Measurements from ENCODE around the gene EBF3.
A peak's percentile ranks its signal among the peaks of the same experiment; 100 is the strongest.

EBF3 gene

GRCh38 chr10:129845111-129845753 is 118.8 kb downstream of the EBF3 start:
- H3K9ac ChIP-seq (ENCODE audit: low read length) = no peak overlapping the region
- H3K36me3 ChIP-seq (ENCODE audit: control insufficient read depth in 1 of 2, insufficient read depth in 2 of 2, low read depth in 1 of 2, low read length in 2 of 2) = peaks cover 2 to 99% of the 10 kb centered on the region in 2 experiments
- H2BK12ac ChIP-seq (ENCODE audit: low read length in 2 of 2) = no peak overlapping the region
- no peak overlapping the region for H2AK5ac ChIP-seq (ENCODE audit: low read length, severe bottlenecking)
- H3K27me3 ChIP-seq (ENCODE audit: control insufficient read depth in 1 of 2, insufficient read depth in 1 of 2, low read length in 2 of 2) = no peaks in the 10 kb centered on the region
- no peak overlapping the region for H3K4me2 ChIP-seq (ENCODE audit: low read length, poor library complexity, severe bottlenecking)
- H2BK120ac ChIP-seq (ENCODE audit: low read depth, low read length) = no peak overlapping the region
- no peaks in the 10 kb centered on the region for H3K79me1 ChIP-seq (replicated peaks; ENCODE audit: low read length, poor library complexity, severe bottlenecking)
- no peak overlapping the region for H3K23ac ChIP-seq (ENCODE audit: low read length in 2 of 2)
- no peak overlapping the region for H2AFZ ChIP-seq (ENCODE audit: low read depth, low read length)
- H3K18ac ChIP-seq (ENCODE audit: low read depth in 1 of 2, low read length in 2 of 2) = no peak overlapping the region
- H3K4me3 ChIP-seq (ENCODE audit: insufficient read depth in 1 of 2, low read depth in 1 of 2, low read length in 2 of 2) = no peak overlapping the region
- no peak overlapping the region for H4K8ac ChIP-seq (ENCODE audit: low read length)
- DNase-seq = no peak
- no peak overlapping the region for H3K4ac ChIP-seq (ENCODE audit: low read depth in 1 of 2, low read length in 2 of 2)
- no peak overlapping the region for H3K27ac ChIP-seq (ENCODE audit: low read length, poor library complexity, severe bottlenecking)
- H3K4me1 ChIP-seq (ENCODE audit: control insufficient read depth, insufficient read depth, low read depth, low read length) = no peaks in the 10 kb centered on the region
- 84% methylated on average over 10 of the region's 12 CpGs for WGBS
- no peaks in the 10 kb centered on the region for H3K9me3 ChIP-seq (ENCODE audit: control insufficient read depth, low read length)
- no peak overlapping the region for H3K14ac ChIP-seq (ENCODE audit: low read length in 2 of 2)
- H2BK15ac ChIP-seq (ENCODE audit: low read depth, poor library complexity, severe bottlenecking) = no peak overlapping the region
- no peak overlapping the region for H4K91ac ChIP-seq (ENCODE audit: low read length)
- H2BK5ac ChIP-seq (ENCODE audit: low read depth, low read length, poor library complexity, severe bottlenecking) = no peak overlapping the region

GRCh38 chr10:129844216-129844766 is 119.8 kb downstream of the EBF3 start:
- Histone ChIP-seq H2AFZ (ENCODE audit: low read depth, low read length) (no peak overlapping the region), H2AK5ac (ENCODE audit: low read length, severe bottlenecking) (no peak overlapping the region), H3K18ac (ENCODE audit: low read depth in 1 of 2, low read length in 2 of 2) (no peak overlapping the region), H3K4me3 (ENCODE audit: insufficient read depth in 1 of 2, low read depth in 1 of 2, low read length in 2 of 2) (no peak overlapping the region), H3K27ac (ENCODE audit: low read length, poor library complexity, severe bottlenecking) (no peak overlapping the region), H3K14ac (ENCODE audit: low read length in 2 of 2) (no peak overlapping the region), H4K91ac (ENCODE audit: low read length) (no peak overlapping the region), H3K79me1 (replicated peaks; ENCODE audit: low read length, poor library complexity, severe bottlenecking) (no peaks in the 10 kb centered on the region), H3K4ac (ENCODE audit: low read depth in 1 of 2, low read length in 2 of 2) (no peak overlapping the region), H3K9ac (ENCODE audit: low read length) (no peak overlapping the region), H3K23ac (ENCODE audit: low read length in 2 of 2) (no peak overlapping the region), H2BK15ac (ENCODE audit: low read depth, poor library complexity, severe bottlenecking) (no peak overlapping the region), H4K8ac (ENCODE audit: low read length) (no peak overlapping the region), H3K4me2 (ENCODE audit: low read length, poor library complexity, severe bottlenecking) (no peak overlapping the region), H3K27me3 (ENCODE audit: control insufficient read depth in 1 of 2, insufficient read depth in 1 of 2, low read length in 2 of 2) (no peaks in the 10 kb centered on the region), H2BK12ac (ENCODE audit: low read length in 2 of 2) (no peak overlapping the region), H2BK120ac (ENCODE audit: low read depth, low read length) (no peak overlapping the region), H3K36me3 (ENCODE audit: control insufficient read depth in 1 of 2, insufficient read depth in 2 of 2, low read depth in 1 of 2, low read length in 2 of 2) (peaks cover 5 to 99% of the 10 kb centered on the region in 2 experiments), H2BK5ac (ENCODE audit: low read depth, low read length, poor library complexity, severe bottlenecking) (no peak overlapping the region), H3K4me1 (ENCODE audit: control insufficient read depth, insufficient read depth, low read depth, low read length) (no peaks in the 10 kb centered on the region), H3K9me3 (ENCODE audit: control insufficient read depth, low read length) (no peaks in the 10 kb centered on the region)
- WGBS = 96% methylated on average over 12 of the region's 12 CpGs
- no peak for DNase-seq

GRCh38 chr10:129843702-129844101 is 120.4 kb downstream of the EBF3 start:
- Histone ChIP-seq H3K4me1 (ENCODE audit: control insufficient read depth, insufficient read depth, low read depth, low read length) (no peaks in the 10 kb centered on the region), H3K18ac (ENCODE audit: low read depth in 1 of 2, low read length in 2 of 2) (no peak overlapping the region), H3K4me3 (ENCODE audit: insufficient read depth in 1 of 2, low read depth in 1 of 2, low read length in 2 of 2) (no peak overlapping the region), H2AFZ (ENCODE audit: low read depth, low read length) (no peak overlapping the region), H3K4ac (ENCODE audit: low read depth in 1 of 2, low read length in 2 of 2) (no peak overlapping the region), H2BK5ac (ENCODE audit: low read depth, low read length, poor library complexity, severe bottlenecking) (no peak overlapping the region), H3K9me3 (ENCODE audit: control insufficient read depth, low read length) (no peaks in the 10 kb centered on the region), H3K14ac (ENCODE audit: low read length in 2 of 2) (no peak overlapping the region), H2BK12ac (ENCODE audit: low read length in 2 of 2) (no peak overlapping the region), H3K36me3 (ENCODE audit: control insufficient read depth in 1 of 2, insufficient read depth in 2 of 2, low read depth in 1 of 2, low read length in 2 of 2) (peaks cover 5 to 99% of the 10 kb centered on the region in 2 experiments), H2AK5ac (ENCODE audit: low read length, severe bottlenecking) (no peak overlapping the region), H3K79me1 (replicated peaks; ENCODE audit: low read length, poor library complexity, severe bottlenecking) (no peaks in the 10 kb centered on the region), H4K91ac (ENCODE audit: low read length) (no peak overlapping the region), H3K27me3 (ENCODE audit: control insufficient read depth in 1 of 2, insufficient read depth in 1 of 2, low read length in 2 of 2) (no peaks in the 10 kb centered on the region), H3K27ac (ENCODE audit: low read length, poor library complexity, severe bottlenecking) (no peak overlapping the region), H4K8ac (ENCODE audit: low read length) (no peak overlapping the region), H2BK120ac (ENCODE audit: low read depth, low read length) (no peak overlapping the region), H3K9ac (ENCODE audit: low read length) (no peak overlapping the region), H3K4me2 (ENCODE audit: low read length, poor library complexity, severe bottlenecking) (no peak overlapping the region), H3K23ac (ENCODE audit: low read length in 2 of 2) (no peak overlapping the region), H2BK15ac (ENCODE audit: low read depth, poor library complexity, severe bottlenecking) (no peak overlapping the region)
- no peak for DNase-seq
- WGBS = 94% methylated on average over 12 of the region's 12 CpGs

- Histone ChIP-seq H3K9ac (ENCODE audit: low read length) (no peak overlapping the region), H2BK15ac (ENCODE audit: low read depth, poor library complexity, severe bottlenecking) (no peak overlapping the region), H2BK120ac (ENCODE audit: low read depth, low read length) (no peak overlapping the region), H4K8ac (ENCODE audit: low read length) (peak overlapping the region; percentile 17), H2AK5ac (ENCODE audit: low read length, severe bottlenecking) (no peak overlapping the region), H3K23ac (ENCODE audit: low read length in 2 of 2) (no peak overlapping the region), H3K4ac (ENCODE audit: low read depth in 1 of 2, low read length in 2 of 2) (no peak overlapping the region), H3K4me2 (ENCODE audit: low read length, poor library complexity, severe bottlenecking) (no peak overlapping the region), H3K36me3 (ENCODE audit: control insufficient read depth in 1 of 2, insufficient read depth in 2 of 2, low read depth in 1 of 2, low read length in 2 of 2) (peaks cover 5 to 99% of the 10 kb centered on the region in 2 experiments), H3K14ac (ENCODE audit: low read length in 2 of 2) (no peak overlapping the region), H3K4me3 (ENCODE audit: insufficient read depth in 1 of 2, low read depth in 1 of 2, low read length in 2 of 2) (no peak overlapping the region), H3K9me3 (ENCODE audit: control insufficient read depth, low read length) (no peaks in the 10 kb centered on the region), H3K27ac (ENCODE audit: low read length, poor library complexity, severe bottlenecking) (no peak overlapping the region), H2BK12ac (ENCODE audit: low read length in 2 of 2) (no peak overlapping the region), H3K79me1 (replicated peaks; ENCODE audit: low read length, poor library complexity, severe bottlenecking) (no peaks in the 10 kb centered on the region), H2AFZ (ENCODE audit: low read depth, low read length) (no peak overlapping the region), H4K91ac (ENCODE audit: low read length) (no peak overlapping the region), H3K4me1 (ENCODE audit: control insufficient read depth, insufficient read depth, low read depth, low read length) (no peaks in the 10 kb centered on the region), H3K27me3 (ENCODE audit: control insufficient read depth in 1 of 2, insufficient read depth in 1 of 2, low read length in 2 of 2) (no peaks in the 10 kb centered on the region), H3K18ac (ENCODE audit: low read depth in 1 of 2, low read length in 2 of 2) (no peak overlapping the region), H2BK5ac (ENCODE audit: low read depth, low read length, poor library complexity, severe bottlenecking) (no peak overlapping the region)
- 94% methylated on average over 22 of the region's 22 CpGs for WGBS
- no peak for DNase-seq
These were observed 120.9 kb downstream of the EBF3 start for GRCh38 chr10:129843131-129843541.
